HepG2 (cell line): Measurements from ENCODE around the gene FAM124B. TPM values are rescaled to one million over a fixed set of nuclear protein-coding genes. Genes with fewer than 3 reads are reported as not detected.

Experiments used
- ATAC-seq: fragments of 200-7000 bp; cut with Tn5 transposase; 3 replicates; pipeline ENCODE4 v1.9.1; 2020; ENCODE audit warnings: mild to moderate bottlenecking, moderate library complexity
- BruUV-seq: library from RNA; stranded (reverse); fragments of 400-500 nt; replicated peaks from 2 replicates; lab custom pipeline; 2021; lab: Mats Ljungman, UMichigan
- CTCF ChIA-PET: fragments of 300-600 bp; formaldehyde crosslinking; extraction: SDS; loops from one replicate; lab custom pipeline; 2021; ENCODE audit warnings: low total read pairs, inconsistent platforms, low intra/inter-chr PET ratio; lab: Yijun Ruan, JAX
- POLR2A ChIA-PET: fragments of 350-600 bp; sonication (Branson Sonifier 250); formaldehyde crosslinking; loops from one replicate; lab custom pipeline; 2020; ENCODE audit warnings: antibody characterized with exemption, inconsistent platforms; lab: Yijun Ruan, JAX
- DNase-seq: peaks from one replicate; pipeline ENCODE4 v3.0.0-alpha.2; 2015; ENCODE audit warnings: low spot score
- FAIRE-seq: peaks from 3 replicates; lab custom pipeline; 2011; peaks lifted over from hg19 to GRCh38; lab: Jason Lieb, UNC
- H2AFZ ChIP-seq: one replicate; pipeline ENCODE4 v1.6.1; 2011; ENCODE audit warnings: low read length, inconsistent platforms
- H3K27ac ChIP-seq: fragments of 300-600 bp; 3 replicates; pipeline ENCODE4 v1.8.0; 2011; ENCODE audit warnings: mixed run types, mild to moderate bottlenecking, mixed read lengths, low read length, inconsistent platforms; ENCODE audit not compliant: insufficient read depth; ENCODE audit errors: extremely low read length
- H3K27me3 ChIP-seq, 2 experiments: fragments of 200-600 bp in 1 of 2; 2 replicates in 1 of 2; 3 replicates in 1 of 2; pipeline versions ENCODE4 v1.6.0 to v1.8.0; 2011; ENCODE audit warnings: low read length in 2 of 2, mild to moderate bottlenecking in 2 of 2, moderate library complexity in 2 of 2, inconsistent platforms in 1 of 2; ENCODE audit not compliant: insufficient read depth in 2 of 2, control insufficient read depth in 1 of 2
- H3K36me3 ChIP-seq, 2 experiments: fragments of 200-600 bp in 1 of 2; replicated peaks in 1 of 2; 2 replicates in 1 of 2; 3 replicates in 1 of 2; pipeline versions ENCODE4 v1.5.1 to v1.8.0; 2011; ENCODE audit warnings: low read length in 2 of 2, inconsistent platforms in 1 of 2; ENCODE audit not compliant: insufficient read depth in 2 of 2, control insufficient read depth in 1 of 2
- H3K4me1 ChIP-seq: 2 replicates; pipeline ENCODE4 v1.5.1; 2012; ENCODE audit warnings: low read length, inconsistent platforms; ENCODE audit not compliant: insufficient read depth
- H3K4me2 ChIP-seq: 2 replicates; pipeline ENCODE4 v1.6.0; 2011; ENCODE audit warnings: low read depth, low read length, inconsistent platforms
- H3K4me3 ChIP-seq, 3 experiments: fragments of 200-600 bp in 1 of 3; sonication (generic), shearing (Covaris generic) in 1 of 3; replicated peaks in 1 of 3; 2 replicates each; pipeline ENCODE4 v1.5.1; 2011 to 2016; ENCODE audit warnings: low read length in 3 of 3, inconsistent platforms in 2 of 3, low read depth in 2 of 3, mild to moderate bottlenecking in 2 of 3, control low read depth in 1 of 3, mixed read lengths in 1 of 3; ENCODE audit not compliant: insufficient read depth in 1 of 3
- H3K79me2 ChIP-seq: one replicate; pipeline ENCODE4 v1.6.1; 2011; ENCODE audit warnings: low read length, inconsistent platforms; ENCODE audit not compliant: insufficient read depth
- H3K9ac ChIP-seq: 2 replicates; pipeline ENCODE4 v1.6.0; 2011; ENCODE audit warnings: mild to moderate bottlenecking, low read depth, low read length, inconsistent platforms; ENCODE audit not compliant: insufficient read depth
- H3K9me3 ChIP-seq: 2 replicates; pipeline ENCODE4 v1.5.1; 2012; ENCODE audit warnings: mild to moderate bottlenecking, low read length
- H4K20me1 ChIP-seq: 2 replicates; pipeline ENCODE4 v1.6.0; 2011; ENCODE audit warnings: inconsistent platforms, mild to moderate bottlenecking, low read length, moderate library complexity; ENCODE audit not compliant: insufficient read depth
- BCL6 ChIP-seq: IDR thresholded peaks from 2 replicates; pipeline ENCODE4 v1.6.1; 2016; ENCODE audit warnings: missing genetic modification reagents, missing compliant biosample characterization
- CERS6 ChIP-seq: sonication (generic); formaldehyde crosslinking; IDR thresholded peaks from 2 replicates; pipeline ENCODE4 v1.5.0; 2020; ENCODE audit warnings: missing genetic modification reagents
- EED ChIP-seq: sonication (generic); formaldehyde crosslinking; IDR thresholded peaks from 2 replicates; pipeline ENCODE4 v1.5.0; 2020; ENCODE audit warnings: mild to moderate bottlenecking, missing genetic modification reagents
- PBX2 ChIP-seq: IDR thresholded peaks from 2 replicates; pipeline ENCODE4 v1.6.1; 2016; ENCODE audit warnings: control low read depth
- PHF8 ChIP-seq: sonication (generic); formaldehyde crosslinking; IDR thresholded peaks from 2 replicates; pipeline ENCODE4 v1.5.0; 2020; ENCODE audit warnings: missing genetic modification reagents
- SIX1 ChIP-seq: sonication (generic); formaldehyde crosslinking; IDR thresholded peaks from 2 replicates; pipeline ENCODE4 v1.4.0; 2020; ENCODE audit warnings: missing genetic modification reagents, borderline replicate concordance
- TCF12 ChIP-seq, 2 experiments: fragments of 450-650 bp in 1 of 2; sonication (generic) in 1 of 2; formaldehyde crosslinking in 1 of 2; IDR thresholded peaks; 2 replicates each; pipeline versions ENCODE4 v1.6.1 to v1.8.0; 2017 to 2022; ENCODE audit warnings: antibody characterized with exemption in 1 of 2, mild to moderate bottlenecking in 1 of 2, missing genetic modification reagents in 1 of 2, moderate library complexity in 1 of 2
- TEAD3 ChIP-seq: optimal IDR thresholded peaks from 2 replicates; pipeline ENCODE3; 2016; ENCODE audit warnings: borderline replicate concordance
- ZNF772 ChIP-seq: sonication (generic); formaldehyde crosslinking; IDR thresholded peaks from 2 replicates; pipeline ENCODE4 v1.5.0; 2020; ENCODE audit warnings: mild to moderate bottlenecking, missing genetic modification reagents
- ZSCAN20 ChIP-seq: sonication (generic); formaldehyde crosslinking; IDR thresholded peaks from 2 replicates; pipeline ENCODE4 v1.4.0; 2020; ENCODE audit warnings: missing genetic modification reagents, mild to moderate bottlenecking, borderline replicate concordance
- ZSCAN31 ChIP-seq: sonication (generic); formaldehyde crosslinking; IDR thresholded peaks from 2 replicates; pipeline ENCODE4 v1.5.0; 2020; ENCODE audit warnings: low read depth, mild to moderate bottlenecking, missing genetic modification reagents
- WGBS: methylation state at CpG from one replicate; pipeline ENCODE4 v1.1.6; 2017; ENCODE audit warnings: low lambda C conversion rate; 5-methylcytosine and 5-hydroxymethylcytosine counted together
- in situ Hi-C: cut with HindIII; loops from 2 replicates; pipeline ENCODE4 v1.10.0; 2017; ENCODE audit warnings: low pct_unique_long_range_greater_than_20kb; ENCODE audit not compliant: extremely low pct_ligation_motif_present
- intact Hi-C: fragments of 100-400 bp; cut with micrococcal nuclease; formaldehyde crosslinking; loops from one replicate; pipeline ENCODE4 v1.10.0; 2022; ENCODE audit not compliant: unreplicated experiment
- polyA plus RNA-seq, 8 experiments: library from polyadenylated mRNA; depleted of rRNA in 3 of 8; stranded (reverse) in 7 of 8; unstranded in 1 of 8; fragments of >200 nt; fragmentation: Illumina TruSeq in 4 of 8; extraction: Trizol in 4 of 8; gene quantifications; 2 replicates each; pipeline versions ENCODE4 v1.2.1 to v1.2.3, GENCODE V29; 2011 to 2016; ENCODE audit warnings: low read depth in 4 of 8, missing spikeins in 1 of 8, mixed read lengths in 1 of 8; ENCODE audit not compliant: insufficient read depth in 1 of 8
- total RNA-seq, 5 experiments: library from RNA; depleted of rRNA; stranded (reverse); fragments of >200 nt; fragmentation: Illumina TruSeq; extraction: Trizol; gene quantifications; 2 replicates each; pipeline ENCODE4 v1.2.3, GENCODE V29; 2016; ENCODE audit warnings: low read depth in 1 of 5
- TF ChIP-seq, protein P1 (sequence below): sonication (generic); formaldehyde crosslinking; IDR thresholded peaks from 2 replicates; pipeline ENCODE4 v1.8.1; 2023; ENCODE audit warnings: mild to moderate bottlenecking, inconsistent platforms, moderate library complexity, missing genetic modification reagents, borderline replicate concordance

The FAM124B gene
- total and polyA plus RNA-seq, 2 of the 13 experiments (the other 11 are each of a cell fraction or from before 2014, with no cell fraction given), result not detected

DNA sequence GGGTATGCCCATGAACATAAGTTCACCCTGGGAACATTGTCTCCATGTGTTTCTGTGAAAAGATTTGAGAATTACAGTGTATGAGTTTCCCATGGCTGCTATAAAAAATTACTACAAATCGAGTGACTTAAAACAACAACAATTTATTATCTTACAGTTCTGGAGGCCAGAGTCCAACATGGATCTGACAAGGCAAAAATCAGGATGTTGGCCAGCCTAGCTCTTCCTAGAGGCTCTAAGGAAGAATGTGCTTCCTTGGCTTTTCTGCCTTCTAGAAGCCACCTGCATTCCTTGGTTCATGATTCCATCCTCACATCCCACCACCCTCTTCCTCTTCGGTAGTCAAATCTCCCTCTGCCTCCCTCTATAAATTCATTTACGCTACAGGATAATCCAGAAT lies 38.6 kb downstream of the FAM124B start:
- no peaks in the 10 kb centered on the region for H3K36me3 ChIP-seq
- CTCF ChIA-PET, result no interaction called here
- WGBS, result 34% methylated on average over 3 of the region's 3 CpGs
- in situ Hi-C loops, result loop anchor here (5.0 to 25.0 kb wide), 3 partner anchors 376 to 1299 kb away; no protein-coding TSS in a partner anchor
- POLR2A ChIA-PET, result no interaction called here
- TF ChIP-seq ZSCAN31, result no peak
- TF ChIP-seq BCL6, result no peak
- no peak for TF ChIP-seq PHF8 (CRISPR knock-in tag)
- TF ChIP-seq ZSCAN20, result no peak
- TF ChIP-seq ZNF772, result no peak
- TF ChIP-seq PBX2 (CRISPR knock-in tag), result no peak
- TF ChIP-seq TEAD3 (CRISPR knock-in tag), result no peak
- no peak for TF ChIP-seq SIX1 (CRISPR knock-in tag)
- TF ChIP-seq TCF12 (IDR thresholded peaks at IDR 0.05), result no peak
- no peak for TF ChIP-seq TCF12 (CRISPR knock-in tag; IDR thresholded peaks at IDR 0.05)
- no peak for TF ChIP-seq EED (CRISPR knock-in tag)
- TF ChIP-seq, protein P1, sequence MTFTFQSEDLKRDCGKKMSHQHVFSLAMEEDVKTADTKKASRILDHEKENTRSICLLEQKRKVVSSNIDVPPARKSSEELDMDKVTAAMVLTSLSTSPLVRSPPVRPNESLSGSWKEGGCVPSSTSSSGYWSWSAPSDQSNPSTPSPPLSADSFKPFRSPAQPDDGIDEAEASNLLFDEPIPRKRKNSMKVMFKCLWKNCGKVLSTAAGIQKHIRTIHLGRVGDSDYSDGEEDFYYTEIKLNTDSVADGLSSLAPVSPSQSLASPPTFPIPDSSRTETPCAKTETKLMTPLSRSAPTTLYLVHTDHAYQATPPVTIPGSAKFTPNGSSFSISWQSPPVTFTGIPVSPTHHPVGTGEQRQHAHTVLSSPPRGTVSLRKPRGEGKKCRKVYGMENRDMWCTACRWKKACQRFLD (CRISPR knock-in tag), result no peak
- no peak for TF ChIP-seq CERS6 (CRISPR knock-in tag)
- TF ChIP-seq, all 625 proteins: peak for 0
- intact Hi-C loops, result no loop called here
- FAIRE-seq, result no peak
- BruUV-seq, result no TSS peak
- Histone ChIP-seq H3K4me1 (no peaks in the 10 kb centered on the region), H3K4me2 (no peak overlapping the region), H3K79me2 (no peaks in the 10 kb centered on the region), H3K27ac (no peak overlapping the region), H4K20me1 (no peaks in the 10 kb centered on the region), H2AFZ (no peak overlapping the region), H3K9me3 (no peaks in the 10 kb centered on the region), H3K4me3 (no peak overlapping the region), H3K27me3 (no peaks in the 10 kb centered on the region), H3K9ac (no peak overlapping the region)
- no peak for DNase-seq
- ATAC-seq, result no peak
